Activated naive CD4-positive, alpha-beta T cell treated with anti-CD3 and anti-CD28 coated beads for 36 hours (primary cell): ENCODE data around the gene BRD4. TPM values are rescaled to one million over a fixed set of nuclear protein-coding genes. Genes with fewer than 3 reads are reported as not detected.

ENCODE experiments used
- CTCF ChIA-PET: fragments of 350-600 bp; sonication (Branson Sonifier 250); formaldehyde crosslinking; loops from one replicate; lab custom pipeline; 2021; ENCODE audit warnings: antibody characterized with exemption; lab: Charles Lee
- DNase-seq: peaks from one replicate; pipeline ENCODE4 v3.0.0-alpha.2; 2020
- H3K27ac Mint-ChIP-seq: one replicate; pipeline ENCODE4 v1.8.0; 2021; ENCODE audit warnings: mild to moderate bottlenecking, mixed read lengths
- H3K27me3 Mint-ChIP-seq: one replicate; pipeline ENCODE4 v1.8.0; 2021; ENCODE audit warnings: low read depth, mixed read lengths
- H3K36me3 Mint-ChIP-seq: one replicate; pipeline ENCODE4 v1.8.0; 2021; ENCODE audit warnings: low read depth, mixed read lengths
- H3K4me1 Mint-ChIP-seq: one replicate; pipeline ENCODE4 v1.8.0; 2021; ENCODE audit warnings: low read depth, mixed read lengths
- H3K4me3 Mint-ChIP-seq: one replicate; pipeline ENCODE4 v1.8.0; 2021; ENCODE audit warnings: mild to moderate bottlenecking, moderate library complexity, mixed read lengths
- H3K9me3 Mint-ChIP-seq: one replicate; pipeline ENCODE4 v1.8.0; 2021; ENCODE audit warnings: mixed read lengths
- intact Hi-C: fragments of 100-400 bp; cut with micrococcal nuclease; formaldehyde crosslinking; loops from one replicate; pipeline ENCODE4 v1.15.1; 2023
- total RNA-seq, 2 experiments: library from RNA; stranded (reverse); gene quantifications; one replicate each; pipeline ENCODE4 v1.2.3, GENCODE V29; 2021

BRD4 gene
- total RNA-seq, 2 experiments from 2014 or later: 109 to 111 TPM

- CTCF ChIA-PET: interaction anchor here (0.6 to 0.8 kb wide), 2 partner anchors 126 to 188 kb away, joined by 3 read pairs; no protein-coding TSS in a partner anchor
- no peak for DNase-seq
- H3K36me3 Mint-ChIP-seq: no peaks in the 10 kb centered on the region
- no peaks in the 10 kb centered on the region for H3K9me3 Mint-ChIP-seq
- H3K27me3 Mint-ChIP-seq: peaks cover 14% of the 10 kb centered on the region
- no peak overlapping the region for H3K4me3 Mint-ChIP-seq
- H3K4me1 Mint-ChIP-seq: peaks cover 14% of the 10 kb centered on the region
- intact Hi-C loops: no loop called here
- no peak overlapping the region for H3K27ac Mint-ChIP-seq
Measured at GRCh38 chr19:15220833-15221232, 111.5 kb downstream of the BRD4 start.

DNA sequence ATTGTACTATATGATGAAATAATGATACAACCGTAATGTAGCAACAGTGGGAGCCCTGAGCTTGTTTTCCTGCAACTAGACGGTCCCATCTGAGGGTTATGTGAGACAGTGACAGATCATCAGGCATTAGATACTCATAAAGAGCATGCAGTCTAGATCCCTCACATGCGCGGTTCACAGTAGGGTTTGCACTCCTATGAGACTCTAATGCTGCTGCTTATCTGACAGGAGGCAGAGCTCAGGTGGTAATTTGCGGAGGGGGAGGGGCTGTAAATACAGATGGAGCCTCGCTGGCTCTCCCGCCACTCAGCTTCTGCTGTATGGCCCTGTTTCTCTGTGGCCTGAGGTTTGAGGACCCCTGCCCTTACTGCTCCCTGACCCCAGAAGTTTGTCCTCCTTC, 113.8 kb downstream of the BRD4 start:
- CTCF ChIA-PET: no interaction called here
- intact Hi-C loops: no loop called here
- H3K36me3 Mint-ChIP-seq: no peaks in the 10 kb centered on the region
- H3K27me3 Mint-ChIP-seq: peaks cover 10% of the 10 kb centered on the region
- H3K4me3 Mint-ChIP-seq: no peak overlapping the region
- peaks cover 10% of the 10 kb centered on the region for H3K4me1 Mint-ChIP-seq
- no peak for DNase-seq
- H3K27ac Mint-ChIP-seq: no peak overlapping the region
- H3K9me3 Mint-ChIP-seq: no peaks in the 10 kb centered on the region

DNA sequence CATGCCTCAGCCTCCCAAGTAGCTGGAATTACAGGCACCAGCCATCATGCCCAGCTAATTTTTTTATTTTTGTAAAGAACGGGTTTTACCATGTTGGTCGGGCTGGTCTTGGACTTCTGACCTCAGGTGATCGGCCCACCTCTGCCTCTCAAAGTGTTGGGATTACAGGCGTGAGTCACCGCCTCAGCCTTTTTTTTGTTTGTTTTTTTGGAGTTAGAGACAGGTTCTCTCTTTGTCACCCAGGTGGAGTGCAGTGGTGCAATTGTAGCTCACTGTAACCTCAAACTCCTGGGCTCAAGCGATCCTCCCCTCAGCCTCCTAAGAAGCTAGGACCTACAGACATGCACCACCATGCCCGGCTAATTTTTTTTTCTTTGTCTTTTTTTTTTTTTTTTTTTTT, 116.0 kb downstream of the BRD4 start:
- no peaks in the 10 kb centered on the region for H3K9me3 Mint-ChIP-seq
- intact Hi-C loops: no loop called here
- H3K4me1 Mint-ChIP-seq: no peaks in the 10 kb centered on the region
- no peak for DNase-seq
- H3K27me3 Mint-ChIP-seq: no peaks in the 10 kb centered on the region
- H3K36me3 Mint-ChIP-seq: no peaks in the 10 kb centered on the region
- no peak overlapping the region for H3K4me3 Mint-ChIP-seq
- no peak overlapping the region for H3K27ac Mint-ChIP-seq
- CTCF ChIA-PET: interaction anchor here (0.6 kb wide), 2 partner anchors 83 to 345 kb away, joined by 3 to 6 read pairs; no protein-coding TSS in a partner anchor

- H3K36me3 Mint-ChIP-seq: no peaks in the 10 kb centered on the region
- intact Hi-C loops: no loop called here
- no peaks in the 10 kb centered on the region for H3K4me1 Mint-ChIP-seq
- no peaks in the 10 kb centered on the region for H3K9me3 Mint-ChIP-seq
- H3K27ac Mint-ChIP-seq: no peak overlapping the region
- CTCF ChIA-PET: interaction anchor here (0.6 kb wide), 1 partner anchor 52 kb away, joined by 5 read pairs; no protein-coding TSS in a partner anchor
- H3K27me3 Mint-ChIP-seq: no peaks in the 10 kb centered on the region
- no peak for DNase-seq
- H3K4me3 Mint-ChIP-seq: no peak overlapping the region
Measured at GRCh38 chr19:15213715-15214381, 118.5 kb downstream of the BRD4 start.

DNA sequence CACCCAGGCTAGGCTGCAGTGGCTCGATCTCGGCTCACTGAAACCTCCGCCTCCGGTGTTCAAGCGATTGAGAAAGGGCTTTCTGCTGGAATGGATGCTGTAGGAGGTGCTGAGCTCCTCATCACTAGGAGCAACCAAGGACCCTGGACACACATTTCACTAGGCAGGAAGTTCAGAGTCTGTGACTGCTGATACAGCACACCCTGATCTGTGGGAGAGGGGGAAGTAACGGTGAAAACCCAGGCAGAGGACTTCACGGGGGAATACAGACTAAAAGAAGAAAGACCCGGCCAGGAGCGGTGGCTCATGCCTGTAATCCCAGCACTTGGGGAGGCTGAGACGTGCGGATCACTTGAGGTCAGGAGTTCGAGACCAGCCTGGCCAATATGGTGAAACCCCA, 119.6 kb downstream of the BRD4 start:
- intact Hi-C loops: no loop called here
- H3K27me3 Mint-ChIP-seq: no peaks in the 10 kb centered on the region
- H3K9me3 Mint-ChIP-seq: no peaks in the 10 kb centered on the region
- no peaks in the 10 kb centered on the region for H3K36me3 Mint-ChIP-seq
- DNase-seq: no peak
- H3K4me3 Mint-ChIP-seq: no peak overlapping the region
- no peak overlapping the region for H3K27ac Mint-ChIP-seq
- CTCF ChIA-PET: no interaction called here
- H3K4me1 Mint-ChIP-seq: no peaks in the 10 kb centered on the region

GRCh38 chr19:15210323-15210781, 122.0 kb downstream of the BRD4 start:
- no peak for DNase-seq
- Mint-ChIP-seq H3K4me1 (no peaks in the 10 kb centered on the region), H3K9me3 (no peaks in the 10 kb centered on the region), H3K27ac (no peak overlapping the region), H3K4me3 (no peak overlapping the region), H3K27me3 (peaks cover 11% of the 10 kb centered on the region), H3K36me3 (no peaks in the 10 kb centered on the region)
- intact Hi-C loops: no loop called here
- CTCF ChIA-PET: interaction anchor here (0.7 kb wide), 1 partner anchor 342 kb away, joined by 3 read pairs; no protein-coding TSS in a partner anchor

DNA sequence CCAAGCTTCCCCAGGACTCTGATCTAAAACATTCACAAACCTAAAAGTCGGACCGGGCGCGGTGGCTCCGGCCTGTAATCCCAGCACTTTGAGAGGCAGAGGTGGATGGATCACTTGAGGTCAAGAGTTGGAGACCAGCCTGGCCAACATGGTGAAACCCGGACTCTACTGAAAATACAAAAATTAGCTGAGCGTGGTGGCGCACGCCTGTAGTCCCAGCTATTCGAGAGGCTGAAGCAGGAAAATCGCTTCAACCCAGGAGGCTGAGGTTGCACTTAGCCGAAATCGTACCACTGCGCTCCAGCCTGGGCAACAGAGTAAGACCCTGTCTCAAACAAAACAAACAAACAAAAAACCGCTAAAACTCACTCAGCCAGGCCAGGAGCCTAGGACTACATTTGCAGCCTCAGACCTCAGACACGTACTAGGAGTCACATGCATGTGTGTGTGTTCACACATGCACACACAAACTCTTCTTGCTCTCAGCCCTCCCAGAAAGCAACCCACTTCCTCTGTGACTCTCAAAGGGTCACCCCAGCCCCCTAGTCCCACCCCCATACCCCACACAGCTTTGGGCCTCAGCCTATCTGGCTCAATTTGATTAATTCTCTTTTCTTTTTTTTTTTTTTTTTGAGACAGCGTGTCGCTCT, 130.8 kb downstream of the BRD4 start:
- Mint-ChIP-seq H3K36me3 (no peaks in the 10 kb centered on the region), H3K27me3 (peaks cover 43% of the 10 kb centered on the region), H3K9me3 (no peaks in the 10 kb centered on the region), H3K4me1 (peaks cover 10% of the 10 kb centered on the region), H3K27ac (no peak overlapping the region), H3K4me3 (peak overlapping the region; percentile 46)
- no peak for DNase-seq
- intact Hi-C loops: no loop called here
- CTCF ChIA-PET: no interaction called here

GRCh38 chr19:15200553-15201364, 131.6 kb downstream of the BRD4 start, which contains the start of gene NOTCH3:
Gene NOTCH3, minus strand, starts transcription at chr19:15200995. Its CDS starts 90 bp downstream, at chr19:15200905.
- H3K36me3 Mint-ChIP-seq: no peaks in the 10 kb centered on the region
- DNase-seq: no peak
- intact Hi-C loops: no loop called here
- H3K4me1 Mint-ChIP-seq: peaks cover 12% of the 10 kb centered on the region
- H3K27me3 Mint-ChIP-seq: peaks cover 42% of the 10 kb centered on the region
- no peak within 1 kb of the TSS for H3K27ac Mint-ChIP-seq
- no peaks in the 10 kb centered on the region for H3K9me3 Mint-ChIP-seq
- CTCF ChIA-PET: no interaction called here
- peak within 1 kb of the TSS; percentile 46 for H3K4me3 Mint-ChIP-seq

DNA sequence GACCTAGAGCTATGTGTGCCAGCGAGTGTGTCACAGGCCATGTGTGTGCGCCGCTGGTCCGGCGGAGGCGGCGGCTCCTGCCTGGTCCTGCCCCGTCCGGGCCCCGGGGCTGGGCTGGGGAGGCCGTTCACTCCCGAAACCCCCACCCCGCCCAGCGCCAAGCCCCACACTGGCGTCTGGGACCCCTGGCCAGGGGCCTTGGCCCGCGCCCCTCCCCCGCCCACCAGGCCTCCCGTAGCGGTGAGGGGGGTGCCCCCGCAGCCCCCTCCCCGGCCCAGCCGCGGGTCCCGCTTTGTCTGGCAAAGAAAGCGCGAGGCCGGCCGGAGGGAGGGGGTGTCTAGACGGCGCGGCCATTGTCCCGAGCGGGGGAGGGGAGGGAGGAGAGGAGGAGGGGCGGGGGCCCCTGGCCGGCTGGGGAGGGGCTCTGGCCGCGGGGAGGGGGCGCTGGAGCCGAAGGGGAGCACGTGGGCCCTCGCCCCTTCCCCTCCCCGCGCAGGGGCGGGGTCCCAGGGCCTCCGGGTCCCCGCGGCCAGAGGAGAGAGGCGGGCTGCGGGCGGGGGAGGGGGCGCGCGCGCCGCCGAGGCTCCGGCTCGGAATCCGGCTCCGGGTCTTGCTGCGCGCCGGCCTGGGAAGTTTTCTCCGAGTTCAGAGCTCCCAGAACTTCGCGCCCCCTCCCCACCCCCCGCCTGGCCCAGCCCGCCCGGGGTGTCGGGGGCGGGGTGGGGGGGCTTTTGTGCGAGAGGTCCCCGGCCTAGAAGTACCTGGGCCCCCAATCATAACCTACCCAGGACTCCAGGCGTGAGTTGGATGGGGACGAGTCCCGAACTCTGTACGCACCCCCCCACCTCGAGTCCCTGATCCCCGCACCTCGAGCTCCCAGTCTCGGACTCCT, 132.4 kb downstream of the BRD4 start:
- CTCF ChIA-PET: no interaction called here
- Mint-ChIP-seq H3K4me1 (peaks cover 12% of the 10 kb centered on the region), H3K27ac (no peak overlapping the region), H3K9me3 (no peaks in the 10 kb centered on the region), H3K27me3 (peaks cover 39% of the 10 kb centered on the region), H3K4me3 (peak overlapping the region; percentile 4), H3K36me3 (no peaks in the 10 kb centered on the region)
- no peak for DNase-seq
- intact Hi-C loops: no loop called here

- no peak for DNase-seq
- intact Hi-C loops: no loop called here
- H3K4me1 Mint-ChIP-seq: peaks cover 16% of the 10 kb centered on the region
- no peaks in the 10 kb centered on the region for H3K36me3 Mint-ChIP-seq
- no peak overlapping the region for H3K27ac Mint-ChIP-seq
- H3K27me3 Mint-ChIP-seq: peaks cover 47% of the 10 kb centered on the region
- H3K4me3 Mint-ChIP-seq: peak overlapping the region; percentile 4
- CTCF ChIA-PET: interaction anchor here (0.8 kb wide), 1 partner anchor 51 kb away, joined by 4 read pairs; no protein-coding TSS in a partner anchor
- H3K9me3 Mint-ChIP-seq: no peaks in the 10 kb centered on the region
Measured at GRCh38 chr19:15198951-15199660, 133.2 kb downstream of the BRD4 start.

DNA sequence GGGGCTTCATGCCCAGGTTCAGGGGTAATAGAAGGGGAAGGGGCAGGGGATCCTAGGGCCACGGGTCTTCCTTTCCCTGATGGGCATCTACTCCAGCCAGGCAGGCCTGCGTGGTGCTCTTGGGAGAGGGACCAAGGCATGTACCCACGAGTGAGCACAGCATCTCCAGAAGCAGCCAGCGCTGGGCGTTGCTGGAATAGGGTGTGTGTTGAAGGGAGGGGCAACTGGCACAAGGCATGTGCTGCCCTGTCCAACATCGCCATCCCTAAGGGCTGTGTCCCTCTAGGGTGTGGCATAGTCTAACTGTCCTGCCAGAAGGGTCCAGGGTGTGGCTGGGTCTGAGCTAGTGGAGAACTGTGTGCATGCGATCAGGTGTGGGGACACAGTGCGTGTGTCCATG, 134.4 kb downstream of the BRD4 start:
- H3K27ac Mint-ChIP-seq: no peak overlapping the region
- DNase-seq: no peak
- no peak overlapping the region for H3K4me3 Mint-ChIP-seq
- CTCF ChIA-PET: no interaction called here
- H3K4me1 Mint-ChIP-seq: peaks cover 16% of the 10 kb centered on the region
- H3K9me3 Mint-ChIP-seq: no peaks in the 10 kb centered on the region
- peaks cover 49% of the 10 kb centered on the region for H3K27me3 Mint-ChIP-seq
- intact Hi-C loops: no loop called here
- no peaks in the 10 kb centered on the region for H3K36me3 Mint-ChIP-seq
